ENCODE data around the gene ZCCHC3.
"Not testable (repeated sequence)": the region's sequence is repeated elsewhere in the genome, so short reads cannot be mapped to it uniquely, and the experiment has no call there.

The ZCCHC3 gene

DNA sequence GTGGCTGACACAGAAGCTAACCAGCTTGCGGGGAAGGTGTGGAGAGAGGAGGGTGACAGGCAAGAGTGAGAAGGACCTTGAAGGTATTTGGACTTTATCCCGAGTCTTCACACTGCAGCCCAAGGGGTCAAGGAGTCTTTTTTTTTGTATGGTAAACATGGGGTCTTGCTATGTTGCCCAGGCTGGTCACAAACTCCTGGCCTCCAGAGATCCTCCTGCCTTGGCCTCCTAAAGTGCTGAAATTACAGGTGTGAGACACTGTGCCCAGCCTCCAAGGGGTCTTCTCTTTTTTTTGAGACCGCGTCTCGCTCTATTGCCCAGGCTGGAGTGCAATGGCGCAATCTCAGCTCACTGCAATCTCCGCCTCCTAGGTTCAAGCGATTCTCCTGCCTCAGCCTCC lies 37.2 kb downstream of the ZCCHC3 start:
- H3K27ac ChIP-seq (ENCODE audit: low read depth, low read length), result no peak overlapping the region
- no CpG with 5 or more reads among the region's 8 CpGs for WGBS (ENCODE audit: extremely low coverage, insufficient coverage, low lambda C conversion rate)

DNA sequence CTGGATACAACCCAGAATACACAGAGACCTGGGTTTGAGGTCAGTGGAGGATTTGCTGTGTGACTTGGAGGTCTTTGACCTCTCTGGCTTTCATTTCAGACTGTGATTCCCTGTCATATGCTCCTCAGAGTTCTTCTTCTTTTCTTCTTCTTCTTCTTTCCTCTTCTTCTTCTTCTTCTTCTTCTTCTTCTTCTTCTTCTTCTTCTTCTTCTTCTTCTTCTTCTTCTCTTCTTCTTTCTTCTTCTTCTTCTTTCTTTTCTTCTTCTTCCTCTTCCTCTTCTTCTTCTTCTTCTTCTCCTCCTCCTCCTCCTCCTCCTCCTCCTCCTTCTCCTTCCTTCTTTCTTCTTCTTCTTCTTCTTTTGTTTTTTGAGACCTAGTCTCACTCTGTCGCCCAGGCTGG lies 38.7 kb downstream of the ZCCHC3 start:
- H2BK15ac ChIP-seq (replicated peaks; ENCODE audit: low read depth); H3K23ac ChIP-seq (ENCODE audit: low read length); H3K4ac ChIP-seq (ENCODE audit: low read depth, low read length); DNase-seq; H3K36me3 ChIP-seq (ENCODE audit: control insufficient read depth, insufficient read depth, low read length); H3K18ac ChIP-seq (ENCODE audit: low read length); H2BK120ac ChIP-seq (ENCODE audit: low read depth, low read length); H2AK5ac ChIP-seq (ENCODE audit: low read length); H3K4me2 ChIP-seq (ENCODE audit: low read length); H3K27me3 ChIP-seq (ENCODE audit: insufficient read depth, low read length, poor library complexity); H4K8ac ChIP-seq (ENCODE audit: low read depth, low read length); H3K4me3 ChIP-seq (ENCODE audit: low read length); H3K79me1 ChIP-seq (ENCODE audit: low read length); H4K5ac ChIP-seq (ENCODE audit: low read length); H3K4me1 ChIP-seq (ENCODE audit: control insufficient read depth, low read depth, low read length); H2BK5ac ChIP-seq (ENCODE audit: low read length); H3K79me2 ChIP-seq (ENCODE audit: control insufficient read depth, insufficient read depth, low read length); H3K27ac ChIP-seq (ENCODE audit: low read depth, low read length); H3K56ac ChIP-seq (ENCODE audit: low read length); H3K9ac ChIP-seq (ENCODE audit: low read length): not testable (repeated sequence)
- no CpG with 5 or more reads among the region's 1 CpG for WGBS (ENCODE audit: extremely low coverage, insufficient coverage, low lambda C conversion rate)

More for the DNA sequence above, 37.2 kb downstream of the ZCCHC3 start:
- Histone ChIP-seq H3K4me1 (ENCODE audit: control insufficient read depth, low read depth, low read length) (no peaks in the 10 kb centered on the region), H3K23ac (ENCODE audit: low read length) (no peak overlapping the region), H3K4me2 (ENCODE audit: low read length) (no peak overlapping the region), H3K27me3 (ENCODE audit: insufficient read depth, low read length, poor library complexity) (no peaks in the 10 kb centered on the region), H3K4me3 (ENCODE audit: low read length) (no peak overlapping the region), H2AK5ac (ENCODE audit: low read length) (no peak overlapping the region), H3K79me1 (ENCODE audit: low read length) (no peaks in the 10 kb centered on the region), H3K79me2 (ENCODE audit: control insufficient read depth, insufficient read depth, low read length) (no peaks in the 10 kb centered on the region), H3K56ac (ENCODE audit: low read length) (no peak overlapping the region), H4K5ac (ENCODE audit: low read length) (no peak overlapping the region), H3K18ac (ENCODE audit: low read length) (no peak overlapping the region), H2BK15ac (replicated peaks; ENCODE audit: low read depth) (no peak overlapping the region), H3K36me3 (ENCODE audit: control insufficient read depth, insufficient read depth, low read length) (no peaks in the 10 kb centered on the region), H3K9ac (ENCODE audit: low read length) (no peak overlapping the region), H4K8ac (ENCODE audit: low read depth, low read length) (no peak overlapping the region), H2BK120ac (ENCODE audit: low read depth, low read length) (no peak overlapping the region), H2BK5ac (ENCODE audit: low read length) (no peak overlapping the region), H3K4ac (ENCODE audit: low read depth, low read length) (no peak overlapping the region)
- DNase-seq, result no peak

DNA sequence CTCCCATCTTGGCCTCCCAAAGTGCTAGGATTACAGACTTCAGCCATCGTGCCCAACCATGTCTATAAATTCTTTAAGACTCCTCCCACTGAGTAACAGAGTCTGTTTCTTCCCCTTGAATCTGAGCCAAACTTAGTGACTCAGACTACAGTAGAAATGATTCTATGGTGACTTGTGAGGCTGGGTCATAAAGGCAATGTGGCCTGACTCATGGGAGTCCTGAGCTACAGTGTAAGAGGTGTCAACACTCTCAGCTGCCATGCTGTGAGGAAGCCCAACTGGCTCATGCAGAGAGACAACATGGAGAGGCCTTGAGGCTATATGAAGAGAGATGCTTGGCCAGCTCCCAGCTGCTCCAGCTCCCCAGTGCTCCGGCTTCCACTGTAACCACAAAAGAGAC lies 44.3 kb downstream of the ZCCHC3 start:
- no CpG with 5 or more reads among the region's 2 CpGs for WGBS (ENCODE audit: extremely low coverage, insufficient coverage, low lambda C conversion rate)
- H3K4me3 ChIP-seq (ENCODE audit: low read length), result no peak overlapping the region

DNA sequence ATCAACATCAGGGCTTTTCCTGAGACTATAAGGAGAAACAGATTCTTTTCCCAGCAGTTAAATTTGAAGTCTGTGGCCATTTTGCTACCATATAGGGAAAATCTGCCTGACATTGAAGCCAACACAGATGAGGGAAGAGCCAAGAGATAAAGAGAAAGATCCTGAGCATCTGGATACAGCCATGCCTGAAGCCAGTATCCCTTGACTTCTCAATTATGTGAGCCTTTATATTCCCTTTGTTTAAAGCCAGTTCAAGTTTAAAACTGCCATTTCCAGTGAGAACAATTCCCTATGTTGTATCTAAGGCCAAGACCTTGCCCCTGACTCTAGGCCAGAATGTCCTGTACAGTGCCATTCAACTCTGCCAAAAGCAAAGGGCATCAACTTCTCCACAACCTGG lies 45.7 kb downstream of the ZCCHC3 start:
- peaks cover 4% of the 10 kb centered on the region for H3K4me1 ChIP-seq (ENCODE audit: control insufficient read depth, low read depth, low read length)
- no peak overlapping the region for H3K56ac ChIP-seq (ENCODE audit: low read length)
- no peak overlapping the region for H3K4ac ChIP-seq (ENCODE audit: low read depth, low read length)
- no peak overlapping the region for H3K4me2 ChIP-seq (ENCODE audit: low read length)
- no peak overlapping the region for H3K18ac ChIP-seq (ENCODE audit: low read length)
- no peak overlapping the region for H2BK120ac ChIP-seq (ENCODE audit: low read depth, low read length)
- no peaks in the 10 kb centered on the region for H3K79me2 ChIP-seq (ENCODE audit: control insufficient read depth, insufficient read depth, low read length)
- H3K9ac ChIP-seq (ENCODE audit: low read length), result no peak overlapping the region
- no peak overlapping the region for H3K4me3 ChIP-seq (ENCODE audit: low read length)
- no peaks in the 10 kb centered on the region for H3K36me3 ChIP-seq (ENCODE audit: control insufficient read depth, insufficient read depth, low read length)
- no peak overlapping the region for H4K8ac ChIP-seq (ENCODE audit: low read depth, low read length)
- H4K5ac ChIP-seq (ENCODE audit: low read length), result no peak overlapping the region
- H3K79me1 ChIP-seq (ENCODE audit: low read length), result peaks cover 3% of the 10 kb centered on the region
- H3K23ac ChIP-seq (ENCODE audit: low read length), result no peak overlapping the region
- no peak overlapping the region for H2BK5ac ChIP-seq (ENCODE audit: low read length)
- no peak overlapping the region for H2BK15ac ChIP-seq (replicated peaks; ENCODE audit: low read depth)
- no peaks in the 10 kb centered on the region for H3K27me3 ChIP-seq (ENCODE audit: insufficient read depth, low read length, poor library complexity)
- H2AK5ac ChIP-seq (ENCODE audit: low read length), result no peak overlapping the region
- no peak overlapping the region for H3K27ac ChIP-seq (ENCODE audit: low read depth, low read length)
- no peak for DNase-seq

More for the DNA sequence above, 44.3 kb downstream of the ZCCHC3 start:
- Histone ChIP-seq H2BK5ac (ENCODE audit: low read length) (no peak overlapping the region), H3K4me1 (ENCODE audit: control insufficient read depth, low read depth, low read length) (peaks cover 4% of the 10 kb centered on the region), H3K79me1 (ENCODE audit: low read length) (peaks cover 3% of the 10 kb centered on the region), H2BK15ac (replicated peaks; ENCODE audit: low read depth) (no peak overlapping the region), H3K36me3 (ENCODE audit: control insufficient read depth, insufficient read depth, low read length) (no peaks in the 10 kb centered on the region), H3K27me3 (ENCODE audit: insufficient read depth, low read length, poor library complexity) (no peaks in the 10 kb centered on the region), H2AK5ac (ENCODE audit: low read length) (no peak overlapping the region), H3K18ac (ENCODE audit: low read length) (no peak overlapping the region), H2BK120ac (ENCODE audit: low read depth, low read length) (no peak overlapping the region), H3K56ac (ENCODE audit: low read length) (no peak overlapping the region), H3K23ac (ENCODE audit: low read length) (no peak overlapping the region), H3K9ac (ENCODE audit: low read length) (no peak overlapping the region), H3K4ac (ENCODE audit: low read depth, low read length) (no peak overlapping the region), H4K5ac (ENCODE audit: low read length) (no peak overlapping the region), H3K27ac (ENCODE audit: low read depth, low read length) (no peak overlapping the region), H3K79me2 (ENCODE audit: control insufficient read depth, insufficient read depth, low read length) (no peaks in the 10 kb centered on the region), H4K8ac (ENCODE audit: low read depth, low read length) (no peak overlapping the region), H3K4me2 (ENCODE audit: low read length) (no peak overlapping the region)
- peak; percentile 49 for DNase-seq

DNA sequence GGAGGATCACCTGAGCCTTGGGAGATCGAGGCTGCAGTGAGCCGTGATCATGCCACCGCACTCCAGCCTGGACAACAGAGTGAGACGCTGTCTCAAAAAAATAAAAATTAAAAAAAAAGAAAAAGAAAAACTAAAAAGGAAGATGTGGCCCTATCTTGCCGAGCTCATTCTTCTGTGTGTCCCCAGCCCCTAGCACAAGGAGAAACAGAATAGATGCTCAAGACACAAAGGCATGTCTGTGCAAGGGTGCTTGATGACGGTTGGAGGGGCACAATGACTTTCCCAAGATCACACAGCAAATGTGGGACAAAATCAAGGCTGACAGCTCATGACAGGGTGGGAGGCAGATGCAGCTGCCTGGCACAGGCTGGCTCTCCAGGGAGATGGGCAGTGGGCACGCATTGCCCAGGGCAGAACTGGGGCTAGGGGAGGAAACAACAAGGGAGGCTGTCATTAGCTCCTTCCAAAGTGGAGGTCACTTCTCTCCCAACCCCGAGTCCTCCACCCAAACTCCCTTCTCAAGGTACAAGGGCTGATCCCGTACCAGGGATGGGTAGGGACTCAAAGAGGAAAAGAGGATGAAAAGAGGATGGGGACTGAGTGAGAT lies 48.8 kb downstream of the ZCCHC3 start:
- no CpG with 5 or more reads among the region's 9 CpGs for WGBS (ENCODE audit: extremely low coverage, insufficient coverage, low lambda C conversion rate)
- H3K27ac ChIP-seq (ENCODE audit: low read depth, low read length), result no peak overlapping the region
- no peak overlapping the region for H3K23ac ChIP-seq (ENCODE audit: low read length)
- H2BK5ac ChIP-seq (ENCODE audit: low read length), result no peak overlapping the region
- H4K8ac ChIP-seq (ENCODE audit: low read depth, low read length), result no peak overlapping the region
- peak overlapping the region; percentile 87 for H3K9ac ChIP-seq (ENCODE audit: low read length)
- DNase-seq, result no peak
- H3K4me1 ChIP-seq (ENCODE audit: control insufficient read depth, low read depth, low read length), result peaks cover 10% of the 10 kb centered on the region
- H2BK120ac ChIP-seq (ENCODE audit: low read depth, low read length), result no peak overlapping the region
- H4K5ac ChIP-seq (ENCODE audit: low read length), result no peak overlapping the region
- no peak overlapping the region for H2AK5ac ChIP-seq (ENCODE audit: low read length)
- peak overlapping the region; percentile 92 for H3K56ac ChIP-seq (ENCODE audit: low read length)
- no peak overlapping the region for H3K4ac ChIP-seq (ENCODE audit: low read depth, low read length)
- H3K27me3 ChIP-seq (ENCODE audit: insufficient read depth, low read length, poor library complexity), result no peaks in the 10 kb centered on the region
- H3K18ac ChIP-seq (ENCODE audit: low read length), result no peak overlapping the region
- no peak overlapping the region for H3K4me3 ChIP-seq (ENCODE audit: low read length)
- H3K79me1 ChIP-seq (ENCODE audit: low read length), result peaks cover 3% of the 10 kb centered on the region
- no peaks in the 10 kb centered on the region for H3K79me2 ChIP-seq (ENCODE audit: control insufficient read depth, insufficient read depth, low read length)
- H3K36me3 ChIP-seq (ENCODE audit: control insufficient read depth, insufficient read depth, low read length), result no peaks in the 10 kb centered on the region
- peak overlapping the region; percentile 59 for H3K4me2 ChIP-seq (ENCODE audit: low read length)
- no peak overlapping the region for H2BK15ac ChIP-seq (replicated peaks; ENCODE audit: low read depth)

DNA sequence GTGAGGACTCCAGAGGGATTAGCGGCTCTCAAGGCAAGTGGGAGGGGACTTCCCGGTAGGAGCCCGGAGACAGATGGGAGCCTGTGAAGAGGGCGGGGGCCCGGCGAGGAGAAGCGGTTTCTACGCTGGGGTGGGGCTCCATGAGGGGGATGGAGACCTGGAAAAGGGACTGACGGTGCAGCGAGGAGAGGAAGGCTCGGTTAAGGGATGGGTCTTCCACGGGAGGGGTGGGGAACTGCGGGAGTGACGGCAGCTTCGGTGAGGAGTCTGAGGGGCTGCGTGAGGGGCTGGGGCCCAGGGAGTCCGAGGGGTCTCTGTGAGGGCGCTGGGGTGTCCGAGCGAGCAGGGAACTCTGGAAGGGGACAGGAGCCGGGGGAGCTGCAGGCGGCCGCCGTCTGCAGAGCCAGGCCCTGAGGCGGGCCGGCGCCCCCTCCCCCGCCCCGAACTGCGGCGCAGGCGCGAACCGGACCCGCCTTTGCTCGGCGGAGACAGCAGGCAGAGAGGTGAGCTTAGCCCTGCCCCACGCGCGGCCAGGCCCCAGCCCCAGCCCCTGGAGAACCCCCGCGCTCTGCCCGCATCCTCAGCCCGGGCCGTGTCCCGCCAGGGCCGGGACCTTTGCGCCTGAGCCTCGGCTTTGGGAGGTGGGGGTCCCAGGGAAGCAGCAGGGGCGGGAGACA lies 49.4 kb downstream of the ZCCHC3 start, which contains the start of gene NRSN2:
Gene NRSN2, plus strand, starts transcription at position 472 of the 677 bp plus-strand sequence. CDS start 2,533 bp downstream, outside the sequence.
- Histone ChIP-seq H4K5ac (ENCODE audit: low read length) (no peak within 1 kb of the TSS), H3K27ac (ENCODE audit: low read depth, low read length) (peak within 1 kb of the TSS; percentile 74), H4K8ac (ENCODE audit: low read depth, low read length) (no peak within 1 kb of the TSS), H3K9ac (ENCODE audit: low read length) (peak within 1 kb of the TSS; percentile 87), H3K36me3 (ENCODE audit: control insufficient read depth, insufficient read depth, low read length) (no peaks in the 10 kb centered on the region), H2BK5ac (ENCODE audit: low read length) (no peak within 1 kb of the TSS), H3K79me2 (ENCODE audit: control insufficient read depth, insufficient read depth, low read length) (no peaks in the 10 kb centered on the region), H3K4me2 (ENCODE audit: low read length) (peak within 1 kb of the TSS; percentile 59), H3K4ac (ENCODE audit: low read depth, low read length) (peak within 1 kb of the TSS; percentile 67), H3K23ac (ENCODE audit: low read length) (no peak within 1 kb of the TSS), H2AK5ac (ENCODE audit: low read length) (no peak within 1 kb of the TSS), H3K4me3 (ENCODE audit: low read length) (peak within 1 kb of the TSS; percentile 63), H3K18ac (ENCODE audit: low read length) (peak within 1 kb of the TSS; percentile 81), H2BK15ac (replicated peaks; ENCODE audit: low read depth) (no peak within 1 kb of the TSS), H3K79me1 (ENCODE audit: low read length) (peaks cover 3% of the 10 kb centered on the region), H2BK120ac (ENCODE audit: low read depth, low read length) (no peak within 1 kb of the TSS), H3K56ac (ENCODE audit: low read length) (peak within 1 kb of the TSS; percentile 92), H3K27me3 (ENCODE audit: insufficient read depth, low read length, poor library complexity) (no peaks in the 10 kb centered on the region), H3K4me1 (ENCODE audit: control insufficient read depth, low read depth, low read length) (peaks cover 10% of the 10 kb centered on the region)
- DNase-seq, result peak; percentile 83
- WGBS (ENCODE audit: extremely low coverage, insufficient coverage, low lambda C conversion rate), result no CpG with 5 or more reads among the region's 50 CpGs

Measured in mesendoderm (in vitro differentiated cells).